Activated T-cell treated with anti-CD3 and anti-CD28 coated beads, Interleukin-2, amount 50 U/mL, for 1 hour (primary cell): ENCODE data around the gene PPP1R9A.

Experiments used
- DNase-seq: peaks from one replicate; pipeline ENCODE4 v3.0.0-alpha.2; 2020

Gene PPP1R9A

DNA sequence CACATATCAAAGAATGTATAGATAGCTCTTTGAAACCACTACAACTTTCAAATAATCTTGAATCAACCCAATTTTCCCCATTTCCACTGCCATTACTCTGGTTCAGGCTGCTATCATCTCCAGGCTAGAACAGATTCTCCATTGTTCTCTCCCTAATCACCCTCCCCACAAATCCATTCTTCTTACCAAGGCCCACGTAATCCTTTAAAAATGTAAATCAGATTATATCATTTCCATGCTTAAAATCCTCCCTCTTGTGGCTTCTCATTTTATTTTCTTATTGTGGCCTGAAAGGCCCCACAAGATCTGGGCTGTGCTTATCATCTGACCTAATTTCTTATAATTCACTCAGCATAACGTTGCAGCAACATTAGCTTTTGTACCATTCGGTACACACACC lies 420.0 kb downstream of the PPP1R9A start:
- DNase-seq: no peak

DNA sequence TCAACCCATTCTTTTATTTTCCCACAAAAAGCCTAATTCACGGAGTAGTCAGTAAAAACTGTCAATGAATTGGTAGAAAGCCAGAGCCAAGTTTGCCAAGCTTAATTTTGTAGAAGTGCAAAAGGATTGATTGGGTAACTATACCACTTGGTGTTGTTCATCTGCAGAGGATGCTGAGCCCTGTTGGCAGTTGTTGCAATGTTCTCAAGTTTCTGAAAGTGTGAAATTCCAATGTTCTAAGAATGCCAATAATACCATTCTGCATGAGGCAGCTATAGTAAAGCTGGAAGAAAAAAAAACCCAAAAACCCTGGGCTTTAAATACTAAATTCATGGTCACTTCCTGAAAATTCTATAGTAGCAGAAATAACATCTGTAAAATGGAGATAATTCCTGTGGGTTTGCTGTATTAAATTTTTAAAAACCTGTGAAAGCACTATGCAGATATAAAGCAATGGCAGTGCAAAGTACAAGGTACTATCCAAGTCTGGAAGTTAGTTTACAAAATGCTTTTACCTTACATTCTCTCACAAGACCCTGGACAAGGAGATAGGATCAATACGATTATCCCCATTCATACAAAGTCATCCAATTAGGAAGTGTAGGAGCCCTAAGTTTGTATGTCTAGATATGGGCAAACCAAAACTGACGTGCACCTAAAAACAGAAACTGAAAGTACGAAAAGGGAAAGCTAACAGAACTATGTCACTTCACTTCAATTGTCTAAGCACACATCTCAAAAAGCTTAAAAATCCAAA lies 423.0 kb downstream of the PPP1R9A start:
- DNase-seq: no peak

DNA sequence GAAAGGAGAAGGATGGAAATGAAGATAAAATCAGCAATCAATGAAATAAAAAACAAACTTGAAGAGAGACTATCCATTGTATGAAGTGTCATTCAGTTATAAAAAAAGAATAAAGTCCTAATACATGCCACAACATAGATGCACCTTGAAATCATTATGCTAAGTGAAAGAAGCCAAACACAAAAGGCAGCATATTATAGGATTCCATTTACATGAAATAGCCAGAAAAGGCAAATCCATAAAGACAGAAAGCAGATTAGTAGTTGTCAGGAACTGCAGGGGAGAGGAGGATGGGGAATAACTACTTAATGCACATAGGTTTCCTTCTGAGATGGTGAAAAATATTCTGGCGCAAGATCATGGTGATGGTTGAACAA lies 423.6 kb downstream of the PPP1R9A start:
- DNase-seq: no peak

DNA sequence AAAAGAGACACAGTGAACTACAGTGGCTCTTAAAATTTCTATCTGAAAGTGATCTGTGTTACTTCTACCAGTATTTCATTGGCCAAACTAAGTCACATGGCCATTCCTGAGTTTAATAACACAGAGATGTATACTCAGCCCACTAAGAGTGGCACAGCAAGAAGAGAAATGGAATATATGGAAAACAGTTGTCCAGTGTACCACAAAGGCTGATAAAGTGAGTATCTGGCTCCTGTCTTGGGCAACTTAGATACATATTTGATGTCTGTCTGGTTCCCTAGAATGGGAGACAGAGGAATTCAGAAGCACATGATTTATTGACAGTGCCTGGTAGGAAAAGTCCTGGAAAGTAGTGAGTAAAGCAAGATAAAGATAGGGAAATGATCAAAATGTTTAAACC lies 427.1 kb downstream of the PPP1R9A start:
- DNase-seq: no peak

DNA sequence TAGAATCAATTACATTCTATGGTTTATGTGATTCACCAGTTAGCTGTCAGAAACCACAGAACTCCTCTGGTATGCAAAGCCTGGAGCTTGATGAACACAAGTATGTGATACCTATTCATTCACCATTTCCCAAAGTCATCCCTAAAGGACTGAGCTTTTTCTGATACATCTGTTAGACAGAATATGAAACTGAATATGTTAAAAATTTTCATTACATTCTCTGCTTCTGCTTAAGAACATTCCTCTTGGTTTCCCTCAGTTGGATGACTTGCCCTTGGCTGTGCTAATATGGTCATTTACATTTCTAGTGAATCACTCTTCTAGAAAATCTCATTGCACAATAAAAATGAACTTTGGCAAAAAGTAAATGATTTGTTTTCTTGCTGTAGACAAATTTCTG lies 427.7 kb downstream of the PPP1R9A start:
- no peak for DNase-seq

DNA sequence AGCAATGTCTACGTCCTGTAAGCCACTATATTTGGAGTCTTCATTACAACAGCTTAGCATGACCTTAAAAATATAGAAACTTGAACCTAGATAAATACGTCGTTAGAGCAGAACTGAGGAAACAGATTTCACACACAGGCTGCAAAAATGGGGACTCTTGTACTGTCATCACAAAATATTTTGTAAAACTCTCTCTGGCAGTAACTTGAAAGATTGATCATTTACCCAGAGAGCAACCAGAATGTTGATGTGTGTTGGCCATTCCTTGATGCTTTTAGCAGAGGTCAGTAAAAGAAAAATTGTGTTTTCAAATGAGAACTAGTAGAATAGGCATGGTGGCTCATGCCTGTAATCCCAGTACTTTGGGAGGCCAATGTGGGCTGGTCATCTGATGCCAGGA lies 431.4 kb downstream of the PPP1R9A start:
- DNase-seq: no peak

DNA sequence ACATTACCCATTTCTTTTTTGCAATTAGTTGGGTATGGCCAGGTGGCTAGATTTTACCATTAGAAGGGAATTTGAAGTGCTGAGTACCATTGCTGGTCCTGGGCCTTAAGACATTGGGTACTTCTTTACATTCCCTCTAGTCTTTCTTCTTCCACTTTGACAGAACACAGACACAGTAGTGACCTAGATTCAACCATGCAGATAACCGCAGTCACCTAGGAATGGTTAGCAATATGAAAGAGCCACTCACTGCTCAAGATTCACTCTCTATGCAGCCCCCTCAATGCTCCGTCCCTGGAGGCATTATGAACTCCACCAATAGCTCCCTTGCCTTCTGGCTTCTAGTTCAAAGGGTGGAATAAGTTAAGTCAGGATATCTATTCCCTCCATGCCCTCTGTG lies 433.1 kb downstream of the PPP1R9A start:
- no peak for DNase-seq

DNA sequence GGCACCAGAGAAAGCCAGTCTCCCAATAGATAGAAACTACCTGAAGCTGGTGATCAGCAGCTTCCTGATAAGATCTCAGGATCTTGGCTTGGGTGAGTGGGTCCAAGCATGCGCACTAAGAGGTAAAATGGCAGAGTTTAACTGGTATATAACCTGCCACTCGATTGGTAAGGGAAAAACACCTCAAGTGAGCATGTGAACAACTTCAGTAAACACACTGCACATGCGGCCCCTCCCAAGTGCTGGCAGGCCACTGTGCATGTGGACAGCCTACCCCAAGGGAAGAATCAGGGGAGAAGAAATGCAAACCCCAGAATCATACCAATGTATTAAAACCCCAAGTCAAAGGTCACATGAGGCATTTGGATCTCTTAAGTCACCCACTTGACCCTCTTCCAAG lies 434.6 kb downstream of the PPP1R9A start:
- DNase-seq: no peak

DNA sequence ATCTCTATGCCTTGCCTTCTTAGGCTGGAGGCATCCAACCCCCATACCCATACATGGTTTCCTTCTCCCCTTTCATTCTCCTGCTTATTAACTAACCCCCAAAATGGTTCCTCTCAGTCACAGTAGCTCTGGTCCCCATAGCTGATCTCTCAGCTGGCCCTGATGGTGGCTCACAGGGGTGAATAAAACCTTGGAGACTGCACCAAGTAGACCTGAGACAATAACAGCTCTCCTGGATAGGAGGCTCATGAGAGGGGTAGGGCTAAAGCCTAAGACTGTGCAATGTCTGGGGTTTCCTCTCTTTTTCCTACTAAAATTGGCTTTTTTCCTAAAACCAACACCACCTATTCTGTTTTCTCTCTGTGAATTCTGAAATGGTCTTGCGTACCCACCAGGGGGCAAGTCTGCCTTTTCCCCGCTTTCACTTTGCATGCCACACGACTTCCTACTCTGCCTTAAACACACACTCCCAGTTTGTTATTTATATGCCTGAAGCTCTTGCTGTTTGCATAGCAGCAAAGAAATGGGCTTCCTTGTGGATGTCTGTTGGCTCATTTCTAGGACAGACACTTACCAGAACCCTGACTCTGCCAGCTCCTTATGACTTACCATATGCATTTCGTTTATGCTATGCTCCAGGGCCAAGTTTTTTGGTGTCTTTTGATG lies 435.4 kb downstream of the PPP1R9A start:
- no peak for DNase-seq
